Measurements from ENCODE around the gene PCDHB11. TPM values are rescaled to one million over a fixed set of nuclear protein-coding genes. Genes with fewer than 3 reads are reported as not detected.

PCDHB11 gene
- total and polyA plus RNA-seq, 9 of the 15 experiments (the other 6 are each of a cell fraction or from before 2014, with no cell fraction given): not detected

- no peak for DNase-seq (ENCODE audit: extremely low read depth in 1 of 4, low spot score in 3 of 4)
- Histone ChIP-seq H2AFZ (ENCODE audit: low read depth, low read length) (no peak overlapping the region), H3K36me3 (ENCODE audit: control insufficient read depth, insufficient read depth, low read length) (no peaks in the 10 kb centered on the region), H3K4me3 (no peak overlapping the region), H3K79me2 (ENCODE audit: control insufficient read depth, insufficient read depth, low read length) (no peaks in the 10 kb centered on the region), H3K9me3 (replicated peaks; ENCODE audit: control insufficient read depth, insufficient read depth, low read depth, low read length) (no peaks in the 10 kb centered on the region), H4K20me1 (replicated peaks; ENCODE audit: control insufficient read depth, insufficient read depth, low read length) (no peaks in the 10 kb centered on the region), H3K27ac (ENCODE audit: extremely low read depth, low read depth, low read length) (no peak overlapping the region), H3K4me2 (ENCODE audit: insufficient read depth, low read length) (no peak overlapping the region), H3K4me1 (replicated peaks in 1 of 2; ENCODE audit: control insufficient read depth in 2 of 2, insufficient read depth in 2 of 2, low read length in 2 of 2) (no peaks in the 10 kb centered on the region), H3K9me1 (ENCODE audit: control insufficient read depth, insufficient read depth, low read length) (no peaks in the 10 kb centered on the region), H3K27me3 (ENCODE audit: control insufficient read depth in 2 of 2, insufficient read depth in 2 of 2, low read length in 2 of 2) (peaks cover 0 to 15% of the 10 kb centered on the region in 2 experiments; a peak in 2 of 5 replicates), H3K9ac (ENCODE audit: insufficient read depth in 1 of 2, low read depth in 2 of 2, low read length in 2 of 2) (no peak overlapping the region)
- BruUV-seq (replicated peaks): no TSS peak
- ATAC-seq: no peak
- intact Hi-C loops (cut with micrococcal nuclease): no loop called here
- ChIA-PET POLR2A (no interaction called here), CTCF (ENCODE audit: low intra/inter-chr PET ratio) (no interaction called here)
- in situ Hi-C loops (cut with MboI): no loop called here
- WGBS (ENCODE audit: insufficient coverage, low coverage, missing lambda C conversion rate): 2% methylated on average over 33 of the region's 33 CpGs
- TF ChIP-seq FOXP1 (CRISPR knock-in tag; IDR thresholded peaks at IDR 0.05): no peak
- TF ChIP-seq THRA (IDR thresholded peaks at IDR 0.05): no peak
- TF ChIP-seq ILK (tag; IDR thresholded peaks at IDR 0.05; ENCODE audit: borderline replicate concordance, low read depth): no peak
- no peak for TF ChIP-seq TSC22D4 (tag; IDR thresholded peaks at IDR 0.05)
- TF ChIP-seq RBM25 (IDR thresholded peaks at IDR 0.05; ENCODE audit: low read depth, low read length, severe bottlenecking): no peak
- TF ChIP-seq RAD21 (CRISPR knock-in tag; conservative IDR thresholded peaks at IDR 0.05 in 1 of 2, IDR thresholded peaks at IDR 0.05 in 1 of 2): no peak
- TF ChIP-seq PPARD (CRISPR knock-in tag; IDR thresholded peaks at IDR 0.05): no peak
- no peak for TF ChIP-seq RFX5 (IDR thresholded peaks at IDR 0.05; ENCODE audit: low read depth, low read length)
- FAIRE-seq: no peak
Observed at GRCh38 chr5:141150224-141150992, 49.0 kb upstream of the PCDHB11 start.
